BJ (cell line): ENCODE measurements around the gene SLC22A23. TPM values are rescaled to one million over a fixed set of nuclear protein-coding genes. Genes with fewer than 3 reads are reported as not detected.

Experiments
- CTCF ChIA-PET: fragments of 350-600 bp; formaldehyde crosslinking; extraction: SDS; loops from one replicate; lab custom pipeline; 2021; ENCODE audit warnings: antibody characterized with exemption, inconsistent platforms; lab: Yijun Ruan, JAX
- POLR2A ChIA-PET: fragments of 300-600 bp; sonication (Branson Sonifier 250); formaldehyde crosslinking; extraction: SDS; loops from one replicate; lab custom pipeline; 2021; ENCODE audit warnings: antibody characterized with exemption; lab: Charles Lee
- DNase-seq: peaks from one replicate; pipeline ENCODE4 v3.0.0-alpha.2; 2011; ENCODE audit warnings: low read depth
- H3K27me3 ChIP-seq: 2 replicates; pipeline ENCODE4 v1.6.0; 2011; ENCODE audit warnings: low read length; ENCODE audit not compliant: control insufficient read depth, insufficient read depth
- H3K36me3 ChIP-seq: 2 replicates; pipeline ENCODE4 v1.5.1; 2011; ENCODE audit warnings: low read length; ENCODE audit not compliant: control insufficient read depth, insufficient read depth
- H3K4me3 ChIP-seq: 2 replicates; pipeline ENCODE4 v1.5.1; 2011; ENCODE audit warnings: low read depth, mild to moderate bottlenecking, control low read depth, low read length
- polyA plus RNA-seq: library from polyadenylated mRNA; depleted of rRNA; stranded (reverse); fragments of >200 nt; gene quantifications from 2 replicates; pipeline ENCODE4 v1.2.3, GENCODE V29; 2011
- TF ChIP-seq, protein P1 (sequence below): IDR thresholded peaks from 2 replicates; pipeline ENCODE4 v1.5.1; 2011; ENCODE audit warnings: low read depth, mild to moderate bottlenecking, control low read depth, inconsistent platforms, low read length, moderate library complexity; ENCODE audit not compliant: insufficient read depth

Gene SLC22A23
- polyA plus RNA-seq, 1 experiment: 0.44 TPM

DNA sequence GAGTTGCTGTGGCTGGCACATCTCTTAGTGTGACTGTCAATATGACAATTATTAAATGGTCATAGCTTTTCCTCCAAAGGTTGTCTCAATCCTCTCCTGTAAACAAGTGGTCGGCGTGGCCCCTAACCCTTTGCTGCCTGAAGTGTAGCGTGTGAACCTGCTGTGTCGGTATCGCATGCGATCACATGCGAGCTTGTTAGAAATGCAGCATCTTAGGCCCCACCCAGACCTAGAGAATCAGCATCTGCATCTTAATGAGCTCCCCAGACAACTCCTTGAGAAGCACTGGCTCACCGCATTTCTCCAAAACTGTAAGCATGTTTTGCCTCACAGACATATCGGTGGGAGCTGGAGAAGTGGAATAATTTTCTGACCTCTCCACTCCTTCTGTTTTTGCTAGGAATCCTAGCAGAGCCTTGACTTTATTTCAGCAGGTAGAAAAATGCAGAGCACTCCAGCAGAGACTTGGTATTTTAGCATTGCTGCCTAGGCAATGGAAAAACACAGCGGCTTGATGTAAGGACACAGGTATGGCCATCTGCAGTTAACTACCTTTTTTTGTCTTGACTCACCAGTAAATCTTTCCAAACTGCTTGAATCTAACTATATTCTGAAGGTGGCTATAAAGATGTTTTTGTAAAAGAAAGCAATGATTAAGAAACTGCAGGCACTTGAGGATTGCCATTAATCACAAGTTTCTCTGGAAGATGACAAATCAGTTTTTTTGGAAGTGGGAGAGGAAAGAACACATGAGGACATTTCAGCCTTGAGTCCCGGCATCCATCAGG, 130.5 kb downstream of the SLC22A23 start:
- Histone ChIP-seq H3K27me3 (peaks cover 5% of the 10 kb centered on the region), H3K4me3 (no peak overlapping the region), H3K36me3 (no peaks in the 10 kb centered on the region)
- ChIA-PET CTCF (interaction anchor here (1.2 kb wide), 1 partner anchor 15 kb away, joined by 3 read pairs; no protein-coding TSS in a partner anchor), POLR2A (no interaction called here)
- DNase-seq: no peak
- TF ChIP-seq, protein P1, sequence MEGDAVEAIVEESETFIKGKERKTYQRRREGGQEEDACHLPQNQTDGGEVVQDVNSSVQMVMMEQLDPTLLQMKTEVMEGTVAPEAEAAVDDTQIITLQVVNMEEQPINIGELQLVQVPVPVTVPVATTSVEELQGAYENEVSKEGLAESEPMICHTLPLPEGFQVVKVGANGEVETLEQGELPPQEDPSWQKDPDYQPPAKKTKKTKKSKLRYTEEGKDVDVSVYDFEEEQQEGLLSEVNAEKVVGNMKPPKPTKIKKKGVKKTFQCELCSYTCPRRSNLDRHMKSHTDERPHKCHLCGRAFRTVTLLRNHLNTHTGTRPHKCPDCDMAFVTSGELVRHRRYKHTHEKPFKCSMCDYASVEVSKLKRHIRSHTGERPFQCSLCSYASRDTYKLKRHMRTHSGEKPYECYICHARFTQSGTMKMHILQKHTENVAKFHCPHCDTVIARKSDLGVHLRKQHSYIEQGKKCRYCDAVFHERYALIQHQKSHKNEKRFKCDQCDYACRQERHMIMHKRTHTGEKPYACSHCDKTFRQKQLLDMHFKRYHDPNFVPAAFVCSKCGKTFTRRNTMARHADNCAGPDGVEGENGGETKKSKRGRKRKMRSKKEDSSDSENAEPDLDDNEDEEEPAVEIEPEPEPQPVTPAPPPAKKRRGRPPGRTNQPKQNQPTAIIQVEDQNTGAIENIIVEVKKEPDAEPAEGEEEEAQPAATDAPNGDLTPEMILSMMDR: no peak

DNA sequence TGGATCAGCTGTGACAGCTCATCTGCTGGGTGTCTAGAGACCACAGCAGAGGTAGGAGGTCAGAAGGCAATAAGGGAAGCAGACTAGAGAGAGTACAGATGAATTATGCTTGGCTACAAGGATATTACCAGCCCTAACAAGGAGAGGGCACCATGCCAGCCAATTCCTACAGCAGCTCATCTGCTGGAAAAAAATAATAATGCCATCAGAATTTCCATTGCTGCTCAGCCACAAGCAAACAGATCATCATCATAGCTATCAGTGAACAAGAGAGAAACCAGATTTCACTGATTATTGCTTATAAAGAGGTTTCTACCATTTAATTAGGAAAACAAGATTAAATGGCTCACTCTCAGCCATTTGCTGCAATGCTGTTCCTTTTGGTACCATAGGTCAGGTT, 131.6 kb downstream of the SLC22A23 start:
- TF ChIP-seq, protein P1: no peak
- Histone ChIP-seq H3K4me3 (no peak overlapping the region), H3K36me3 (no peaks in the 10 kb centered on the region), H3K27me3 (peaks cover 2% of the 10 kb centered on the region)
- POLR2A ChIA-PET: no interaction called here
- CTCF ChIA-PET: interaction anchor here (1.8 kb wide), 1 partner anchor 13 kb away, joined by 6 read pairs; no protein-coding TSS in a partner anchor
- no peak for DNase-seq

- Histone ChIP-seq H3K27me3 (peaks cover 4% of the 10 kb centered on the region), H3K36me3 (no peaks in the 10 kb centered on the region), H3K4me3 (no peak overlapping the region)
- DNase-seq: peak; percentile 15
- ChIA-PET POLR2A (no interaction called here), CTCF (interaction anchor here (1.8 kb wide), 1 partner anchor 14 kb away, joined by 6 read pairs; no protein-coding TSS in a partner anchor)
- TF ChIP-seq, protein P1: no peak
Measured at GRCh38 chr6:3324262-3324942, 132.4 kb downstream of the SLC22A23 start.

DNA sequence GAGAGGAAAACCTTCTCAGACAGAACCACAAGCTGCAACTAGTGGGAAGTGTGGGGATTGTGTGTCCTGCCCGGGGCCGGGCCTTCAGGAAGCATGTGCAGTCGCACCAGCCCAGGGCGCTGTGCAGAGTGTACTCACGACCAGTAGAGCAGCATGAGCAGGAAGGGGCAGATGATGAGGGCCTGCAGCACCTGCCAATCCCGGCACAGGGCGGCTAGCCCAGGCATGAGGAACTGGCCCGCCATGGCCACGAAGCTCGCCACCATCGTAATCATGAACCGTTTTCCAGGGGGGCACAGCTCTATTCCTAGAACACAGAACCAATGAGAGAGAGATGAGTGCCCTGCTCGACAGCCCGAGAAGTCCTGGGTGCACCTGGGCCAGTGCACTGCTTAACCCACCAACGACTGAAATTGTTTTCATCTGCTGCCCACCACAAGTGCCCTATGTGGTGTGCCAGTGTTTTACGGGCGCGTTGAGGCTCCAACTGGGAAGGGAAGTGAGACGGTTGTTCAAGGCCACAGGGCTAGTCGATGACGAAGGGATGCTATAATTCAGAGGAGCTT, 133.1 kb downstream of the SLC22A23 start:
- POLR2A ChIA-PET: no interaction called here
- CTCF ChIA-PET: interaction anchor here (1.8 kb wide), 1 partner anchor 15 kb away, joined by 6 read pairs; no protein-coding TSS in a partner anchor
- no peak for DNase-seq
- TF ChIP-seq, protein P1: no peak
- peaks cover 4% of the 10 kb centered on the region for H3K27me3 ChIP-seq
- no peak overlapping the region for H3K4me3 ChIP-seq
- no peaks in the 10 kb centered on the region for H3K36me3 ChIP-seq

DNA sequence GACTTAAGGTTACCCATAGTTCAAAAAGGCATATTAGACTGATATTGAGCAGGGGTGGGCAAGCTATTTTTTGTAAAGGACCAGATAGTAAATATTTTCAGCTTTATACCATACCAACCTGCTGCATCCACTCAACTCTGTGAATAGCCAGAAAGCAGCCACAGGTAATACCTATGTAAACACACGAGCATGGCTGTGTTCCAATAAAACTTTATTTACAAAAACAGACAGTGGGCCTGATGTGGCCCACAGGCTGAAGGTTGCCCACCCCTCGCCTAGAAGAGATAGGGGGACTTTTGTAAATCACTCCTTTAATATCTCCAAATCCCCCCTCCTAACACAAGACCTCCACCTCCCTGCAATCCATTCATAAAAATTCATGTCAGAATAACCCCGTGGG, 133.7 kb downstream of the SLC22A23 start:
- CTCF ChIA-PET: interaction anchor here (0.9 kb wide), 1 partner anchor 9 kb away, joined by 3 read pairs; no protein-coding TSS in a partner anchor
- POLR2A ChIA-PET: no interaction called here
- no peak for DNase-seq

More for the DNA sequence above, 133.7 kb downstream of the SLC22A23 start:
- H3K4me3 ChIP-seq: no peak overlapping the region
- H3K27me3 ChIP-seq: peaks cover 4% of the 10 kb centered on the region
- no peaks in the 10 kb centered on the region for H3K36me3 ChIP-seq
- TF ChIP-seq, protein P1: no peak
